Pulmonary artery endothelial cell (primary cell): ENCODE data around the gene PIP5KL1. TPM values are rescaled to one million over a fixed set of nuclear protein-coding genes. Genes with fewer than 3 reads are reported as not detected.

Source experiments
- DNase-seq: peaks from one replicate; pipeline ENCODE4 v3.0.0-alpha.2; 2011; ENCODE audit warnings: low read depth, low spot score
- total RNA-seq: library from RNA; depleted of rRNA; stranded (reverse); fragments of >200 nt; gene quantifications from 2 replicates; pipeline ENCODE4 v1.2.3, GENCODE V29; 2014

The PIP5KL1 gene
- total RNA-seq, 1 donor from 2014 or later = 0.79 TPM

GRCh38 chr9:127968700-127969383 lies 38.3 kb upstream of the PIP5KL1 start:
- no peak for DNase-seq

GRCh38 chr9:127968042-127968441 lies 37.5 kb upstream of the PIP5KL1 start:
- no peak for DNase-seq

- DNase-seq = no peak
Observed at GRCh38 chr9:127967151-127967809, 36.7 kb upstream of the PIP5KL1 start.

- no peak for DNase-seq
Observed at GRCh38 chr9:127966416-127967150, 36.0 kb upstream of the PIP5KL1 start.

- DNase-seq = no peak
Observed at GRCh38 chr9:127965953-127966352, 35.4 kb upstream of the PIP5KL1 start.

- DNase-seq = no peak
Observed at GRCh38 chr9:127963359-127964064, 32.9 kb upstream of the PIP5KL1 start.

- no peak for DNase-seq
Observed at GRCh38 chr9:127963041-127963358, 32.4 kb upstream of the PIP5KL1 start.

GRCh38 chr9:127962278-127962677 lies 31.7 kb upstream of the PIP5KL1 start:
- no peak for DNase-seq

- no peak for DNase-seq
Observed at GRCh38 chr9:127961613-127962155, 31.1 kb upstream of the PIP5KL1 start.

GRCh38 chr9:127961155-127961490 lies 30.5 kb upstream of the PIP5KL1 start:
- DNase-seq = no peak

GRCh38 chr9:127960410-127961154 lies 30.0 kb upstream of the PIP5KL1 start:
- no peak for DNase-seq

- DNase-seq = no peak
Observed at GRCh38 chr9:127959841-127960409, 29.3 kb upstream of the PIP5KL1 start.

GRCh38 chr9:127959398-127959797 lies 28.8 kb upstream of the PIP5KL1 start:
- DNase-seq = no peak

GRCh38 chr9:127958728-127959127 lies 28.2 kb upstream of the PIP5KL1 start:
- DNase-seq = no peak

- DNase-seq = no peak
Observed at GRCh38 chr9:127955294-127956015, 24.9 kb upstream of the PIP5KL1 start.

- no peak for DNase-seq
Observed at GRCh38 chr9:127954831-127955293, 24.3 kb upstream of the PIP5KL1 start.

- DNase-seq = no peak
Observed at GRCh38 chr9:127953768-127954505, 23.4 kb upstream of the PIP5KL1 start.

GRCh38 chr9:127953154-127953553 lies 22.6 kb upstream of the PIP5KL1 start:
- DNase-seq = no peak
